H9 (cell line): ENCODE data around the gene NKIRAS1. TPM values are rescaled to one million over a fixed set of nuclear protein-coding genes. Genes with fewer than 3 reads are reported as not detected.

ENCODE experiments used
- DNase-seq: peaks from one replicate; pipeline ENCODE4 v3.0.0-alpha.2; 2017
- H2AFZ ChIP-seq: one replicate; pipeline ENCODE4 v1.6.1; 2013; ENCODE audit warnings: mild to moderate bottlenecking, low read length, control low read depth, moderate library complexity
- H2AK5ac ChIP-seq: 2 replicates; pipeline ENCODE4 v1.6.1; 2013; ENCODE audit warnings: low read length, control low read depth, mixed read lengths; ENCODE audit not compliant: insufficient read length
- H2BK120ac ChIP-seq: one replicate; pipeline ENCODE4 v1.6.1; 2013; ENCODE audit warnings: low read depth, mild to moderate bottlenecking, low read length, control low read depth, inconsistent platforms; ENCODE audit not compliant: poor library complexity, severe bottlenecking
- H2BK12ac ChIP-seq: 2 replicates; pipeline ENCODE4 v1.6.1; 2013; ENCODE audit warnings: low read length, control low read depth, mixed read lengths, low read depth; ENCODE audit not compliant: insufficient read length
- H2BK15ac ChIP-seq: 2 replicates; pipeline ENCODE4 v1.6.1; 2013; ENCODE audit warnings: low read depth, low read length, control low read depth
- H2BK20ac ChIP-seq: one replicate; pipeline ENCODE4 v1.6.1; 2013; ENCODE audit warnings: low read depth, mild to moderate bottlenecking, low read length, control low read depth, inconsistent platforms; ENCODE audit not compliant: poor library complexity, severe bottlenecking
- H2BK5ac ChIP-seq: 2 replicates; pipeline ENCODE4 v1.6.1; 2013; ENCODE audit warnings: low read length, control low read depth, mixed read lengths; ENCODE audit not compliant: insufficient read length
- H3K14ac ChIP-seq: 2 replicates; pipeline ENCODE4 v1.6.1; 2013; ENCODE audit warnings: low read length, control low read depth; ENCODE audit not compliant: insufficient read depth
- H3K18ac ChIP-seq: 2 replicates; pipeline ENCODE4 v1.6.1; 2013; ENCODE audit warnings: low read depth, mild to moderate bottlenecking, mixed read lengths, low read length, control low read depth; ENCODE audit not compliant: insufficient read length
- H3K23ac ChIP-seq: 2 replicates; pipeline ENCODE4 v1.6.1; 2013; ENCODE audit warnings: low read length, control low read depth, mixed read lengths, low read depth; ENCODE audit not compliant: insufficient read length
- H3K23me2 ChIP-seq: 2 replicates; pipeline ENCODE4 v1.6.1; 2013; ENCODE audit warnings: low read depth, mild to moderate bottlenecking, mixed read lengths, low read length, control low read depth; ENCODE audit not compliant: insufficient read length, poor library complexity, severe bottlenecking
- H3K27ac ChIP-seq: 2 replicates; pipeline ENCODE4 v1.5.1; 2013; ENCODE audit warnings: low read length, control low read depth, mixed read lengths, low read depth; ENCODE audit not compliant: insufficient read length
- H3K27me3 ChIP-seq: 2 replicates; pipeline ENCODE4 v1.6.1; 2013; ENCODE audit warnings: low read length, control low read depth, inconsistent platforms; ENCODE audit not compliant: insufficient read depth
- H3K4ac ChIP-seq: 2 replicates; pipeline ENCODE4 v1.6.1; 2013; ENCODE audit warnings: low read depth, mild to moderate bottlenecking, control low read depth, inconsistent platforms, low read length, moderate library complexity
- H3K4me1 ChIP-seq: 2 replicates; pipeline ENCODE4 v1.6.1; 2013; ENCODE audit warnings: low read length, control low read depth, inconsistent platforms; ENCODE audit not compliant: insufficient read depth
- H3K4me2 ChIP-seq: 2 replicates; pipeline ENCODE4 v1.6.1; 2013; ENCODE audit warnings: low read length, control low read depth, mixed read lengths; ENCODE audit not compliant: insufficient read length, insufficient read depth
- H3K56ac ChIP-seq: 2 replicates; pipeline ENCODE4 v1.6.1; 2013; ENCODE audit warnings: low read depth, mild to moderate bottlenecking, mixed read lengths, low read length, control low read depth; ENCODE audit not compliant: insufficient read length
- H3K79me1 ChIP-seq: 2 replicates; pipeline ENCODE4 v1.6.1; 2013; ENCODE audit warnings: low read depth, mild to moderate bottlenecking, moderate library complexity, low read length, control low read depth, inconsistent platforms; ENCODE audit not compliant: insufficient read depth, poor library complexity, severe bottlenecking
- H3K79me2 ChIP-seq: 2 replicates; pipeline ENCODE4 v1.6.1; 2013; ENCODE audit warnings: low read length, control low read depth, inconsistent platforms; ENCODE audit not compliant: insufficient read depth
- H3K9ac ChIP-seq: 2 replicates; pipeline ENCODE4 v1.6.1; 2013; ENCODE audit warnings: low read length, control low read depth, mixed read lengths; ENCODE audit not compliant: insufficient read length; ENCODE audit errors: extremely low read depth
- H3K9me3 ChIP-seq: one replicate; pipeline ENCODE4 v1.6.1; 2013; ENCODE audit warnings: low read depth, low read length, inconsistent platforms; ENCODE audit not compliant: control insufficient read depth
- H3T11ph ChIP-seq: one replicate; pipeline ENCODE4 v1.6.1; 2013; ENCODE audit warnings: mild to moderate bottlenecking, low read length, control low read depth, inconsistent platforms
- H4K20me1 ChIP-seq: one replicate; pipeline ENCODE4 v1.6.1; 2013; ENCODE audit not compliant: control insufficient read depth, insufficient read length, insufficient read depth
- H4K5ac ChIP-seq: 2 replicates; pipeline ENCODE4 v1.6.1; 2013; ENCODE audit warnings: low read depth, mild to moderate bottlenecking, mixed read lengths, low read length, control low read depth; ENCODE audit not compliant: insufficient read length
- H4K8ac ChIP-seq: replicated peaks from 2 replicates; pipeline ENCODE4 v1.6.1; 2013; ENCODE audit warnings: low read length, control low read depth, mixed read lengths, low read depth; ENCODE audit not compliant: insufficient read length
- H4K91ac ChIP-seq: 2 replicates; pipeline ENCODE4 v1.6.1; 2013; ENCODE audit warnings: low read depth, mild to moderate bottlenecking, moderate library complexity, mixed read lengths, low read length, control low read depth; ENCODE audit not compliant: insufficient read length
- H3K27ac Mint-ChIP-seq, 3 experiments: 2 replicates in 2 of 3; 3 replicates in 1 of 3; pipeline ENCODE4 v1.8.0; 2020 to 2021; ENCODE audit warnings: mixed read lengths in 3 of 3, mild to moderate bottlenecking in 1 of 3, moderate library complexity in 1 of 3
- H3K27me3 Mint-ChIP-seq: 2 replicates; pipeline ENCODE4 v1.8.0; 2021; ENCODE audit warnings: low read depth, mild to moderate bottlenecking, moderate library complexity, mixed read lengths
- H3K36me3 Mint-ChIP-seq, 3 experiments: 2 replicates in 2 of 3; 3 replicates in 1 of 3; pipeline ENCODE4 v1.8.0; 2020 to 2021; ENCODE audit warnings: low read depth in 3 of 3, mixed read lengths in 3 of 3; ENCODE audit not compliant: insufficient read depth in 1 of 3
- H3K4me1 Mint-ChIP-seq, 2 experiments: 2 replicates each; pipeline ENCODE4 v1.8.0; 2020; ENCODE audit warnings: mixed read lengths in 2 of 2
- H3K4me3 Mint-ChIP-seq, 2 experiments: 2 replicates in 1 of 2; 3 replicates in 1 of 2; pipeline ENCODE4 v1.8.0; 2020 to 2021; ENCODE audit warnings: mild to moderate bottlenecking in 2 of 2, mixed read lengths in 2 of 2, moderate library complexity in 1 of 2
- H3K9me3 Mint-ChIP-seq, 2 experiments: 2 replicates in 1 of 2; 3 replicates in 1 of 2; pipeline ENCODE4 v1.8.0; 2020; ENCODE audit warnings: mild to moderate bottlenecking in 2 of 2, mixed read lengths in 2 of 2, moderate library complexity in 1 of 2
- CTCF ChIP-seq: fragments of 200-600 bp; sonication (generic); conservative IDR thresholded peaks from 3 replicates; pipeline ENCODE4 v1.8.0; 2021; ENCODE audit warnings: antibody characterized with exemption, mild to moderate bottlenecking
- WGBS: extraction: QIAGEN DNeasy Blood & Tissue Kit; methylation state at CpG from one replicate; pipeline ENCODE4 v1.1.7; 2013; ENCODE audit warnings: missing lambda C conversion rate, low lambda C conversion rate, mixed read lengths; ENCODE audit not compliant: insufficient read length; ENCODE audit errors: extremely low coverage; 5-methylcytosine and 5-hydroxymethylcytosine counted together
- total RNA-seq: library from RNA; stranded (reverse); gene quantifications from 2 replicates; pipeline ENCODE4 v1.2.1, GENCODE V29; 2021

NKIRAS1 gene
- total RNA-seq, 1 experiment from 2014 or later: 6.1 TPM

GRCh38 chr3:23900744-23901143 lies 16.0 kb downstream of the NKIRAS1 start:
- H3K4ac ChIP-seq: no peak overlapping the region
- Mint-ChIP-seq H3K36me3 (peaks cover 57 to 79% (median 72%) of the 10 kb centered on the region in 3 experiments), H3K4me1 (no peaks in the 10 kb centered on the region), H3K4me3 (no peak overlapping the region), H3K9me3 (peaks cover 12 to 23% of the 10 kb centered on the region in 2 experiments), H3K27ac (no peak overlapping the region), H3K27me3 (no peaks in the 10 kb centered on the region)
- H2AK5ac ChIP-seq: no peak overlapping the region
- no peak overlapping the region for H3T11ph ChIP-seq
- no peaks in the 10 kb centered on the region for H3K4me1 ChIP-seq
- no peaks in the 10 kb centered on the region for H3K23me2 ChIP-seq
- no peak overlapping the region for H2BK15ac ChIP-seq
- no peak overlapping the region for H2BK20ac ChIP-seq
- H2BK12ac ChIP-seq: no peak overlapping the region
- no peaks in the 10 kb centered on the region for H3K79me2 ChIP-seq
- no peak overlapping the region for H3K14ac ChIP-seq
- H4K5ac ChIP-seq: no peak overlapping the region
- no peaks in the 10 kb centered on the region for H3K27me3 ChIP-seq
- H3K9me3 ChIP-seq: peaks cover 8% of the 10 kb centered on the region
- H4K91ac ChIP-seq: no peak overlapping the region
- no peak for DNase-seq
- H2AFZ ChIP-seq: no peak overlapping the region
- H4K8ac ChIP-seq: no peak overlapping the region
- H3K56ac ChIP-seq: no peak overlapping the region
- H3K9ac ChIP-seq: no peak overlapping the region
- H2BK120ac ChIP-seq: no peak overlapping the region
- no peaks in the 10 kb centered on the region for H4K20me1 ChIP-seq
- WGBS: no CpG with 5 or more reads among the region's 6 CpGs
- H3K18ac ChIP-seq: no peak overlapping the region
- no peak overlapping the region for H3K23ac ChIP-seq
- H2BK5ac ChIP-seq: no peak overlapping the region
- H3K79me1 ChIP-seq: no peaks in the 10 kb centered on the region
- H3K27ac ChIP-seq: no peak overlapping the region
- TF ChIP-seq CTCF: no peak; the same call in 2 of the 3 replicates
- H3K4me2 ChIP-seq: no peak overlapping the region
